GM12864 (cell line): ENCODE measurements around the gene SRMS.

Source experiments
- DNase-seq: peaks from one replicate; pipeline ENCODE4 v3.0.0-alpha.2; 2011; ENCODE audit warnings: low read depth
- H3K4me3 ChIP-seq: 2 replicates; pipeline ENCODE4 v1.5.1; 2011; ENCODE audit warnings: mild to moderate bottlenecking, low read depth, low read length, control low read depth
- CTCF ChIP-seq: IDR thresholded peaks from 2 replicates; pipeline ENCODE4 v1.5.1; 2011; ENCODE audit warnings: low read depth, mild to moderate bottlenecking, moderate library complexity, low read length, control low read depth, inconsistent platforms; ENCODE audit errors: missing control alignments

SRMS gene

GRCh38 chr20:63591147-63591533, 43.6 kb upstream of the SRMS start:
- TF ChIP-seq CTCF, result no peak
- no peak overlapping the region for H3K4me3 ChIP-seq
- DNase-seq, result no peak

- DNase-seq, result no peak
- H3K4me3 ChIP-seq, result no peak overlapping the region
- no peak for TF ChIP-seq CTCF
Measured at GRCh38 chr20:63590218-63591146, 42.9 kb upstream of the SRMS start.

- no peak overlapping the region for H3K4me3 ChIP-seq
- DNase-seq, result no peak
- TF ChIP-seq CTCF, result no peak
Measured at GRCh38 chr20:63589261-63590217, 42.0 kb upstream of the SRMS start.

- no peak for DNase-seq
- no peak for TF ChIP-seq CTCF
- H3K4me3 ChIP-seq, result no peak overlapping the region
Measured at GRCh38 chr20:63588641-63589041, 41.1 kb upstream of the SRMS start.

GRCh38 chr20:63587776-63588591, 40.4 kb upstream of the SRMS start:
- no peak for DNase-seq
- H3K4me3 ChIP-seq, result no peak overlapping the region
- TF ChIP-seq CTCF, result no peak

- DNase-seq, result no peak
- no peak overlapping the region for H3K4me3 ChIP-seq
- TF ChIP-seq CTCF, result no peak
Measured at GRCh38 chr20:63587256-63587655, 39.7 kb upstream of the SRMS start.
